ENCODE measurements around the gene TMEM54. TPM values are rescaled to one million over a fixed set of nuclear protein-coding genes. Genes with fewer than 3 reads are reported as not detected.
A peak's percentile ranks its signal among the peaks of the same experiment; 100 is the strongest.

TMEM54 gene
- total RNA-seq, 2 experiments from 2014 or later: 3.6 to 4.0 TPM

DNA sequence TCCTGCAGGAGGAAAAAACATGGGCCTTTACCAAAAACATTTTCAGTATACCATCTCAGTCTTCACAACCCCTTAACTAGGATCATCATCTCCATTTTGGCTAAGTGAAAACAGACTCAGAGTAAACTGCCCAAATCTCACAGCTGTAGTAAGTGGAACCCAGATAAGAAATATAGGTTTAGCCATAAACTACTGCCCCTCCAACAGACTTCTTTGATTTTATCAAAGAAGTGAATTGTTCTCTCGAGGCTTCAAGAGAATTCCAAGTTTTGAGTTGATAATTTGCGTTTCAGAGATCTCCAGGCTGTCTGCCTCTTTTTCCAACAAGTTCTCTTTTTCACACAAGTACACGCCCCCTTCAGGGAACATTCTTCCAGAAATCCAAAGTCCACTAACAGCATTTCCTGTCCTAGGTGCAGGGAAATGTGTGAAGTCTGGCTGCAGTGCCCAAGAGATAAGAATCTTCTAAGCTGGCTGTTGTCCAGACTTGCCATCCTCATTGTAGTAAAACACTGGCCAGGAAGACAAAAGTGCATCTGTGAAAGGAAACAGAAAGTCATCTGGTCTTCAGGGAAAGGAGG, 32.6 kb upstream of the TMEM54 start:
- H3K9me3 Mint-ChIP-seq: no peaks in the 10 kb centered on the region
- CTCF ChIA-PET: interaction anchor here (0.7 to 6.5 kb wide), 31 partner anchors 13 to 193 kb away, joined by 3 to 133 read pairs (median 4); partner anchors contain the start of gene AZIN2
- H3K36me3 Mint-ChIP-seq: peaks cover 23% of the 10 kb centered on the region
- peaks cover 25% of the 10 kb centered on the region for H3K4me1 Mint-ChIP-seq (ENCODE audit: low read depth)
- no peak overlapping the region for H3K4me3 Mint-ChIP-seq
- POLR2A ChIA-PET: interaction anchor here (2.5 kb wide), 1 partner anchor 31 kb away, joined by 10 read pairs; the partner anchor contains the start of gene RNF19B
- DNase-seq: no peak
- no peaks in the 10 kb centered on the region for H3K27me3 Mint-ChIP-seq
- intact Hi-C loops (cut with micrococcal nuclease): loop anchor here (1.0 to 10.0 kb wide), 3 partner anchors 70 to 151 kb away; partner anchors contain the start of gene AZIN2
- H3K27ac Mint-ChIP-seq: peak overlapping the region; percentile 42

DNA sequence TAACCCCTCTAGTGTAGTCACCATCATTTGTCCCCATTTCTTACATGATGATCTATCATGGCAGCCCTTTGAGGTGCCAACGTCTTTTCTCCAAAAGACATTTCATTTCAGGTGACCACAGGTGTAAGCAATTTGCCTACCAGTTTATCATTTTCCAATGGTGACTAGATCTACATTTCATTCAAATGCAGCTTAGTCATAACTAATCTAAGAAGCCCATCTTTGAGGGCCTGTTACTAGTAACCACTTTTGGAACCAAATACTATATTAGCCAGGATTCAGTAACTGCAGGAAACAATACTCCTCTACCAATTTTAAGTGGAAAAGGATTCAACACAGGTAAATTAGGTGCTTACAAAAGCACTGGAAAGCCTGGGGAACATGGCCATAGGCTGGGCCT, 30.6 kb upstream of the TMEM54 start:
- no peak for DNase-seq
- Mint-ChIP-seq H3K36me3 (peaks cover 9% of the 10 kb centered on the region), H3K27me3 (peaks cover 2% of the 10 kb centered on the region), H3K9me3 (no peaks in the 10 kb centered on the region), H3K4me1 (ENCODE audit: low read depth) (peaks cover 12% of the 10 kb centered on the region), H3K27ac (no peak overlapping the region), H3K4me3 (no peak overlapping the region)
- ChIA-PET CTCF (interaction anchor here (0.7 to 6.5 kb wide), 13 partner anchors 11 to 197 kb away, joined by 3 to 133 read pairs (median 7); partner anchors contain the start of gene AZIN2), POLR2A (interaction anchor here (1.3 kb wide), 1 partner anchor 9 kb away, joined by 3 read pairs; no protein-coding TSS in a partner anchor)
- intact Hi-C loops (cut with micrococcal nuclease): loop anchor here (10.0 kb wide), 1 partner anchor 153 kb away; the partner anchor contains the start of gene AZIN2

DNA sequence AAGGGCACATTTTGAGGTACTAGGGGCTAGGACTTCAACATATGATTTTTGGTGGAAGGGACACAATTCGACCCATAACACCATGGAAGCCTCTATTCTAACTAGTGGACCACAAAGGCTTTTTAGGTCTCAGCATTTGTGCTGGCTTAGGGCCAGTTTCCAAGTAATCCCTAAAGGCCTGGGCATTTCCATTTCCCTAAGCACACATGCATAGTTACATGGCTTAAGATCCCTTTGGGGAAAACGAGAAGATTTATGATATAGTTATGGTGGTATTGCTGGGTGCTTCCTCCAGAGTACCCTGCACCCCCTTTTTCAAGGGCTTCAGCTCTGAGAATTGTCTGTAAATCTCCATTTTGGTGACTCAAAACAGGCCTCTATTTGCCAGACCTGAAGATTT, 28.2 kb upstream of the TMEM54 start:
- POLR2A ChIA-PET: no interaction called here
- no peak for DNase-seq
- no peak overlapping the region for H3K4me3 Mint-ChIP-seq
- CTCF ChIA-PET: interaction anchor here (1.2 to 6.5 kb wide), 3 partner anchors 53 to 158 kb away, joined by 3 to 52 read pairs (median 6); no protein-coding TSS in a partner anchor
- peaks cover 18% of the 10 kb centered on the region for H3K4me1 Mint-ChIP-seq (ENCODE audit: low read depth)
- peaks cover 21% of the 10 kb centered on the region for H3K27me3 Mint-ChIP-seq
- H3K9me3 Mint-ChIP-seq: no peaks in the 10 kb centered on the region
- no peaks in the 10 kb centered on the region for H3K36me3 Mint-ChIP-seq
- intact Hi-C loops (cut with micrococcal nuclease): no loop called here
- no peak overlapping the region for H3K27ac Mint-ChIP-seq

DNA sequence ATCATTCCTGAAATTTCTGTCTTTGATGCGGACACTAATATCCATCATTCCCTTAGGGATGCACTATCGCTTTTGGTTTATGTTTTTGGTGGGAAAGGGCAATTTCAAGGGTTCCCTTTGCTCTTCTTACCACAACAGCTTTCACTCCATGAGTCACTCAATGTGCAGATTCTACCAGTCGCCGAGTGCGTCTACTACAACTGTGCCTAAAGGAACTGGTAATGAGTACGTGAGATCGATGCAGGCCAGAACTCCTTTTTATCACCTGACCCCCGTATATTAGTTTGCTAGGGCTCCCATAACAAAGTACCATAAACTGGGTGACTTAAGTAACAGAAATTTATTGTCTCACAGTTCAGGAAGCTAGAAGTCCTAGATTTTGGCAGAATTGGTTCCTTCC, 27.5 kb upstream of the TMEM54 start:
- Mint-ChIP-seq H3K36me3 (no peaks in the 10 kb centered on the region), H3K4me3 (no peak overlapping the region), H3K27ac (no peak overlapping the region), H3K4me1 (ENCODE audit: low read depth) (peaks cover 17% of the 10 kb centered on the region), H3K9me3 (no peaks in the 10 kb centered on the region), H3K27me3 (peaks cover 26% of the 10 kb centered on the region)
- no peak for DNase-seq
- POLR2A ChIA-PET: interaction anchor here (0.6 kb wide), 1 partner anchor 26 kb away, joined by 3 read pairs; no protein-coding TSS in a partner anchor
- intact Hi-C loops (cut with micrococcal nuclease): no loop called here
- CTCF ChIA-PET: interaction anchor here (1.2 to 2.7 kb wide), 3 partner anchors 52 to 127 kb away, joined by 3 to 8 read pairs (median 6); no protein-coding TSS in a partner anchor

DNA sequence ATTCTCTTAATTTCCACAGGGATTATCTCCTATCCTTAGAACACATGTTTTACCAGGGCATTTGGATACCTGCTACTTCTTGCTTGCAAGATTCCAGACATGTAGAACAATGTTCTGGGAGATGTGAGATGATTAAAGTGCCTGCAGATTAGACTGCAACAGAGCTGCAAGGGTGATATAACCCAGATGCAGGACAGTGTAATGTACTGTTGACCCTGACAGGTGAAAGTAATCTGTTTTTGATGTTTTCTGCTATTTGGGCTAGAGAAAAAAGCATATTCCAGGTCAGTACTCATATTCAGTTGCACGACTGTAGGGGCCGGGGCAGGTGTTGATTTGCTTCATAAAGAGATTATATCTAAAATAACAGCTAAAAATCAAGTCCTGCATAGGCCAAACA, 27.1 kb upstream of the TMEM54 start:
- no peaks in the 10 kb centered on the region for H3K36me3 Mint-ChIP-seq
- ChIA-PET POLR2A (interaction anchor here (0.6 to 0.7 kb wide), 2 partner anchors 25 to 170 kb away, joined by 3 read pairs; no protein-coding TSS in a partner anchor), CTCF (interaction anchor here (1.0 to 2.7 kb wide), 3 partner anchors 52 to 199 kb away, joined by 3 to 8 read pairs (median 6); no protein-coding TSS in a partner anchor)
- intact Hi-C loops (cut with micrococcal nuclease): no loop called here
- no peak overlapping the region for H3K27ac Mint-ChIP-seq
- no peaks in the 10 kb centered on the region for H3K9me3 Mint-ChIP-seq
- H3K27me3 Mint-ChIP-seq: peaks cover 30% of the 10 kb centered on the region
- H3K4me3 Mint-ChIP-seq: no peak overlapping the region
- peaks cover 15% of the 10 kb centered on the region for H3K4me1 Mint-ChIP-seq (ENCODE audit: low read depth)
- DNase-seq: no peak

DNA sequence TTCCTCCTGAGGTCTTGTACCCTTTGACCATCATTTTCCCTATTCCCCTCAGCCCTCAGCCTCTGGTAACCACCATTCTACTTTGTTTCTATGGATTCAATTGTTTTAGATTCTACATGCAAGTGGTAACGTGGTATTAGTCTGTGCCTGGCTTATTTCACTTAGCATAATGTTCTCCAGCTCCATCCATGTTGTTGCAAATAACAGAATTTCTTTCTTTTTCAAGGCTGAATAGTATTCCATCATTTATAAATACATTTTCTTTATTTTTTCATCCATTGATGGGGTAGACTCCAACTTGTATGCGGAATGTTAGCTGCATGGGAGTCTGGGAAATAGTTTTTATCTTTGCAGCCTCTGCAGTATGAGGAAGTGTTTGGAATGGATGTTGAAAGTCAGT, 26.3 kb upstream of the TMEM54 start:
- ChIA-PET CTCF (interaction anchor here (1.0 to 2.7 kb wide), 4 partner anchors 51 to 200 kb away, joined by 3 to 8 read pairs (median 6); no protein-coding TSS in a partner anchor), POLR2A (interaction anchor here (0.7 kb wide), 1 partner anchor 171 kb away, joined by 3 read pairs; no protein-coding TSS in a partner anchor)
- no peak for DNase-seq
- Mint-ChIP-seq H3K4me3 (no peak overlapping the region), H3K27ac (no peak overlapping the region), H3K36me3 (no peaks in the 10 kb centered on the region), H3K27me3 (peaks cover 36% of the 10 kb centered on the region), H3K4me1 (ENCODE audit: low read depth) (peaks cover 15% of the 10 kb centered on the region), H3K9me3 (no peaks in the 10 kb centered on the region)
- intact Hi-C loops (cut with micrococcal nuclease): no loop called here

DNA sequence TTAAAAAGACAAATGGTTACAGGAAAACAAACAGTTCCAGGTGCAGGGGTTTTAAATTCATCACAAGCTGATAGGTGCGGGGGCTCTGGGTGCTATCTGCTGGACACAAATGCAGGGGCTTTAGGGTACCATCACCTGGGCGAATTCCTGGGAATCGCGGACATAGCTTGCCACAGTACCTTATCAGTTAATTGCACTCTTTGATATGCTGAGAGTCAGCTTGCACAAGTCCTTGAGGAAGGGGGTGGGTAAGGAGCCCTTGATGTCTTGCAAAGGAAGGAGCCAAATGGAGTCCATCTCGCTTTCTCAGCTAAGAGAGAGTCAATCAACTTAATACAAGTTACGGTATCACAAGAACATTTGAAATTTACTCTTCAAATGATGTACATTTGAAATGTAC, 25.4 kb upstream of the TMEM54 start:
- Mint-ChIP-seq H3K27me3 (peaks cover 40% of the 10 kb centered on the region), H3K27ac (no peak overlapping the region), H3K9me3 (no peaks in the 10 kb centered on the region), H3K4me3 (no peak overlapping the region), H3K36me3 (no peaks in the 10 kb centered on the region), H3K4me1 (ENCODE audit: low read depth) (peaks cover 15% of the 10 kb centered on the region)
- ChIA-PET CTCF (interaction anchor here (1.4 to 2.7 kb wide), 2 partner anchors 129 to 160 kb away, joined by 5 to 8 read pairs; no protein-coding TSS in a partner anchor), POLR2A (interaction anchor here (0.7 to 1.0 kb wide), 2 partner anchors 11 to 19 kb away, joined by 3 to 5 read pairs; no protein-coding TSS in a partner anchor)
- intact Hi-C loops (cut with micrococcal nuclease): no loop called here
- DNase-seq: no peak

DNA sequence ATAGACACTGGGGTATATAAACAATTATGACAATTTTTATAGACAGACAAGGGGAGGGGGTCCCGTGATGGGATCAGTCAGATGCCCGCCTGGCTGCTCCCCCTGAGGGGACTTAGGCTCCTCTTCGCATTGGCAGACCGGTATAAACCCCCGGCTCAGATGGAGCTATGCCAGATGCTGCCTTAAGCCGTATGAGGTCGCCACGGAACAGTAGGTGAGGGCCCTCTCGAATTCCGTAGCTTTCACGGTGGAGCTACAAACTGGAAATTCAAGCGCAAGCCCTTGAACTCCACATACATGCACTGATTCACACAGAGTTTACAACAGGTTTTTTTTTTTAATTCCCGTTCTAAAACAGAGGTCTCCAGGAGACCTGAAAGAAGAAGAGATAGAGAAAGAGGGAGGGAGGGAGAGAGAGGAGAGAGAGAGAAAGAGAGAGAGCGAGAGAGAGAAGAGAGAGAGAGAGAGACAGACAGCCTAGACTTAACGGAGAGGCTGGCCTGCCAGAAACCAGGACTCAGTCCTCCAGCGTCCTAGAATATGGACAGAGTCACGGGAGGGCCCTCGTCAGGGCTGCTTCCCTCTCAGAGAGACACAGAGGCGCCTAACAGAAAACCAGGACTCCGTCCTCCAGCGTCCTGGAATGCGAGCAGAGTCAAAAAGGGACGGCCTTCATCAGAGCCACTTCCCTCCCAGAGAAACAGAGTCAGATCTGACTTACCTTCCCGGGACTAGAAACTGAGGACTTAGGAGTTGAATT, 24.4 kb upstream of the TMEM54 start:
- H3K36me3 Mint-ChIP-seq: no peaks in the 10 kb centered on the region
- no peak overlapping the region for H3K27ac Mint-ChIP-seq
- no peaks in the 10 kb centered on the region for H3K9me3 Mint-ChIP-seq
- peaks cover 15% of the 10 kb centered on the region for H3K4me1 Mint-ChIP-seq (ENCODE audit: low read depth)
- peaks cover 47% of the 10 kb centered on the region for H3K27me3 Mint-ChIP-seq
- intact Hi-C loops (cut with micrococcal nuclease): no loop called here
- CTCF ChIA-PET: interaction anchor here (1.0 kb wide), 1 partner anchor 130 kb away, joined by 4 read pairs; no protein-coding TSS in a partner anchor
- peak overlapping the region; percentile 10 for H3K4me3 Mint-ChIP-seq
- POLR2A ChIA-PET: interaction anchor here (1.0 kb wide), 1 partner anchor 12 kb away, joined by 5 read pairs; no protein-coding TSS in a partner anchor
- DNase-seq: peak; percentile 44

DNA sequence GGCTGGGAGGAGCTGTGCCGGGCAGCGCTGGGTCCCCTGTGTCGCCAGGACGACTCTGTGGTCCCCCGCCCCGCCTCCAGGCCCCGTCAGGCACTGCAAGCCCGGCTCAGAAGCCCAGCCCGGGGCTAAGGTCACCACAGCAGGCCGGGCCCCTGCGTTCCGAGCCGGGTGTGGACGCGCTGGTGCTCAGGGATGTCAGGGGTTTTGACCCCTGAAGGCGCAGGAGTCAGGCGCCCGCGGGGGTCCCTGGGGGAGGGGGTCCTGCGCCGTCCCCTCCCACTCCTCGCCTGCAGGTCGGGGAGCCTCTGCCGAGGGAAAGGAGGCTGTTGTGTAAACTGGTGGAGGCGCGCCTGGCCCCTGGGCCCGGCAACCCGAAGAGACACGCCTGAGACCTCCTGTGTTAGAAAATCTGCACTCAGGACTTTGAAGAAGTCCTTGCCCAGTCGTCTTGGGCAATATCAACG, 23.7 kb upstream of the TMEM54 start:
- H3K27ac Mint-ChIP-seq: no peak overlapping the region
- ChIA-PET CTCF (interaction anchor here (1.0 kb wide), 1 partner anchor 131 kb away, joined by 4 read pairs; no protein-coding TSS in a partner anchor), POLR2A (no interaction called here)
- DNase-seq: peak; percentile 25
- peaks cover 49% of the 10 kb centered on the region for H3K27me3 Mint-ChIP-seq
- no peak overlapping the region for H3K4me3 Mint-ChIP-seq
- H3K9me3 Mint-ChIP-seq: no peaks in the 10 kb centered on the region
- H3K4me1 Mint-ChIP-seq (ENCODE audit: low read depth): peaks cover 17% of the 10 kb centered on the region
- intact Hi-C loops (cut with micrococcal nuclease): no loop called here
- H3K36me3 Mint-ChIP-seq: no peaks in the 10 kb centered on the region

DNA sequence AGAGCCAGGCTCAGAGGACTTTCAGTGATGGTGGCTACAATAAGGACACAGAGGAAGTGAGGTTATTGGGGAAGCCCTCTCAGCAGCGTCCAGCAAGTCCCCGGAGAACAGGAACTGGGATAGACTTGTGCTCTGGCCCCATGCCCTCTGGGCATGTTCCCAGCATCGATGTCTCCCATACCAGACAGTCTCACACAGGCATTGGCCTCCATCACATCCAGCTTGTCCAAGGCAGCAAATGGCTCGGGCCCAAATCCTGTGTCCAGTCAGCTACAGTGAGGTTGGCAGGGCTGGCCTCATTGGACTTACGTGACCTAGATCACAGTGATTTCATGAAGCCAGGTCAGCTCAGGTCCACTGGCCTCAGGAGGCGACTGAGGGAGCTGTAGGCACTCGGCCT, 19.6 kb upstream of the TMEM54 start:
- Mint-ChIP-seq H3K36me3 (no peaks in the 10 kb centered on the region), H3K27me3 (peaks cover 54% of the 10 kb centered on the region), H3K27ac (no peak overlapping the region), H3K4me1 (ENCODE audit: low read depth) (peaks cover 19% of the 10 kb centered on the region), H3K9me3 (no peaks in the 10 kb centered on the region), H3K4me3 (no peak overlapping the region)
- ChIA-PET CTCF (interaction anchor here (1.1 kb wide), 1 partner anchor 11 kb away, joined by 3 read pairs; no protein-coding TSS in a partner anchor), POLR2A (no interaction called here)
- intact Hi-C loops (cut with micrococcal nuclease): no loop called here
- no peak for DNase-seq

DNA sequence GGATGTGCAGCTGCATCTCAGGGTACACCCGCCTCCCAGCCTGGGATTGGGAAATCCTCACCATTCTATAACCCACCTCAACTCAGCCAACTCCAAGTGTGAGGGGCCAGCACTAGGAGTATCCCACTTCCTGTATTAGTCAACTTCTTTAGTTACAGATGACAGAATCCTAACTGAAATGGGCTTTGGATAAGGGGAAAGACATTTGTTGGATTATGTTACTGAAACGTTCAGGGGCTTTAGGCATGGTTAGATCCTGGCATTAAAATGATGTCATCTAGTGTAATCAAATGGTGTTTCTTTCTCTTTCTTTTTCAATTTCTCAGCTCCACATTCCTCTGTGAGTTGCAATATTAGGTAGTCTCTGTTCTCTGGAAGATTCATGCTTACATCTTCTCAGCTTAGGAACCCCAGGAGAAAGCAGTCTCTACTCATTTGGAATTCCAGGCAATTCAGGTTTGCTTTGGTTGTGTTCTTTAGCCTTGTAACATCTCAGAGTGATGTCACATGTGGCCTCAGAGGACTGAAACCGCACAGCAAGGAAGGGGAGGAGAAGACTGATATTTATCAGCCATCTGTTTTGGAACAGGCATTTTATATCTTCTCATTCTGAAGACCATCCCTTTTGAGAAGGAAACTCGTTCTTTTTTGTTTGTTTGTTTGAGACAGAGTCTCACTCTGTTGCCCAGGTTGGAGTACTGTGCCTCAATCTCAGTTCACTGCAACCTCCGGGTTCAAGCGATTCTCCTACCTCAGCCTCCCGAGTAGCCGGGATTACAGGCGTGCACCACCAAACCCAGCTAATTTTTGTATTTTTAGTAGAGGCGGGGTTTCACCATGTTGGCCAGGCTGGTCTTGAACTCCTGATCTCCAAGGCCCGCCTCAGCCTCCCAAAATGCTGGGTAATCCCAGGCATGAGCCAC, 18.9 kb upstream of the TMEM54 start:
- Mint-ChIP-seq H3K27ac (no peak overlapping the region), H3K4me1 (ENCODE audit: low read depth) (peaks cover 12% of the 10 kb centered on the region), H3K36me3 (no peaks in the 10 kb centered on the region), H3K9me3 (no peaks in the 10 kb centered on the region), H3K4me3 (no peak overlapping the region), H3K27me3 (peaks cover 48% of the 10 kb centered on the region)
- ChIA-PET CTCF (interaction anchor here (1.1 to 1.2 kb wide), 2 partner anchors 11 to 135 kb away, joined by 3 to 5 read pairs; no protein-coding TSS in a partner anchor), POLR2A (no interaction called here)
- DNase-seq: no peak
- intact Hi-C loops (cut with micrococcal nuclease): no loop called here

Data from activated CD4-positive, alpha-beta memory T cell treated with anti-CD3 and anti-CD28 coated beads for 36 hours (primary cell).